A673 (cell line): ENCODE results near the gene ALOX15B. TPM values are rescaled to one million over a fixed set of nuclear protein-coding genes. Genes with fewer than 3 reads are reported as not detected.

ENCODE experiments used
- BruUV-seq: library from RNA; stranded (reverse); fragments of 400-500 nt; replicated peaks from 2 replicates; lab custom pipeline; 2021; lab: Mats Ljungman, UMichigan
- CTCF ChIA-PET: fragments of 300-600 bp; sonication (Branson Sonifier 250); formaldehyde crosslinking; loops from one replicate; lab custom pipeline; 2022; ENCODE audit warnings: antibody characterized with exemption; lab: Charles Lee
- POLR2A ChIA-PET: fragments of 300-600 bp; sonication (Branson Sonifier 250); formaldehyde crosslinking; loops from one replicate; lab custom pipeline; 2022; ENCODE audit warnings: antibody characterized with exemption; ENCODE audit not compliant: low non-redundant PET; lab: Charles Lee
- DNase-seq: peaks from one replicate; pipeline ENCODE4 v3.0.0-alpha.2; 2015; ENCODE audit warnings: low spot score
- H3K27ac ChIP-seq: fragments of 200-600 bp; sonication (generic); 2 replicates; pipeline ENCODE4 v1.5.1; 2016; ENCODE audit warnings: mixed run types, low read depth, mild to moderate bottlenecking, mixed read lengths, antibody characterized with exemption, low read length; ENCODE audit not compliant: poor library complexity, severe bottlenecking
- H3K27me3 ChIP-seq: fragments of 200-600 bp; sonication (generic); replicated peaks from 2 replicates; pipeline ENCODE4 v1.6.1; 2017; ENCODE audit warnings: mixed run types, low read depth, mild to moderate bottlenecking, mixed read lengths, antibody characterized with exemption, low read length; ENCODE audit not compliant: insufficient read depth, poor library complexity
- H3K36me3 ChIP-seq: fragments of 200-600 bp; sonication (generic); 2 replicates; pipeline ENCODE4 v1.6.1; 2016; ENCODE audit warnings: mixed run types, mild to moderate bottlenecking, mixed read lengths, antibody characterized with exemption, low read length; ENCODE audit not compliant: insufficient read depth, poor library complexity, severe bottlenecking
- H3K4me1 ChIP-seq: fragments of 200-600 bp; sonication (generic); 2 replicates; pipeline ENCODE4 v1.6.1; 2017; ENCODE audit warnings: mixed run types, mild to moderate bottlenecking, mixed read lengths, antibody characterized with exemption, low read length; ENCODE audit not compliant: insufficient read depth, poor library complexity, severe bottlenecking
- H3K4me3 ChIP-seq: fragments of 200-600 bp; sonication (generic); 2 replicates; pipeline ENCODE4 v1.5.1; 2016; ENCODE audit warnings: low read depth, mixed run types, mild to moderate bottlenecking, mixed read lengths, low read length; ENCODE audit not compliant: poor library complexity, severe bottlenecking
- H3K9me3 ChIP-seq: fragments of 200-600 bp; sonication (generic); 2 replicates; pipeline ENCODE4 v1.6.1; 2016; ENCODE audit warnings: mixed run types, low read depth, mild to moderate bottlenecking, mixed read lengths, antibody characterized with exemption, low read length; ENCODE audit not compliant: poor library complexity, severe bottlenecking
- EZH2 ChIP-seq: fragments of 200-600 bp; sonication (generic); IDR thresholded peaks from 2 replicates; pipeline ENCODE4 v1.6.1; 2017; ENCODE audit warnings: borderline replicate concordance, low read depth, mild to moderate bottlenecking, mixed read lengths, antibody characterized with exemption, low read length; ENCODE audit not compliant: poor library complexity, severe bottlenecking
- intact Hi-C: fragments of 100-400 bp; cut with micrococcal nuclease; formaldehyde crosslinking; loops from one replicate; pipeline ENCODE4 v1.10.0; 2022; ENCODE audit not compliant: unreplicated experiment
- total RNA-seq: library from RNA; stranded (reverse); gene quantifications from 2 replicates; pipeline ENCODE4 v1.2.3, GENCODE V29; 2021
- TF ChIP-seq, protein P1 (sequence below): fragments of 300-800, 200-600 bp; sonication (generic); conservative IDR thresholded peaks from 2 replicates; pipeline ENCODE4 v1.5.1; 2017; ENCODE audit warnings: low read depth, mild to moderate bottlenecking, antibody characterized with exemption, low read length, moderate library complexity, mixed read lengths

ALOX15B gene
- total RNA-seq, 1 experiment from 2014 or later: 0.30 TPM

GRCh38 chr17:8087952-8088230, 49.0 kb downstream of the ALOX15B start:
- Histone ChIP-seq H3K4me3 (no peak overlapping the region), H3K4me1 (no peaks in the 10 kb centered on the region), H3K36me3 (no peaks in the 10 kb centered on the region), H3K27me3 (peaks cover 20% of the 10 kb centered on the region), H3K27ac (no peak overlapping the region), H3K9me3 (no peaks in the 10 kb centered on the region)
- POLR2A ChIA-PET: no interaction called here
- TF ChIP-seq, protein P1, sequence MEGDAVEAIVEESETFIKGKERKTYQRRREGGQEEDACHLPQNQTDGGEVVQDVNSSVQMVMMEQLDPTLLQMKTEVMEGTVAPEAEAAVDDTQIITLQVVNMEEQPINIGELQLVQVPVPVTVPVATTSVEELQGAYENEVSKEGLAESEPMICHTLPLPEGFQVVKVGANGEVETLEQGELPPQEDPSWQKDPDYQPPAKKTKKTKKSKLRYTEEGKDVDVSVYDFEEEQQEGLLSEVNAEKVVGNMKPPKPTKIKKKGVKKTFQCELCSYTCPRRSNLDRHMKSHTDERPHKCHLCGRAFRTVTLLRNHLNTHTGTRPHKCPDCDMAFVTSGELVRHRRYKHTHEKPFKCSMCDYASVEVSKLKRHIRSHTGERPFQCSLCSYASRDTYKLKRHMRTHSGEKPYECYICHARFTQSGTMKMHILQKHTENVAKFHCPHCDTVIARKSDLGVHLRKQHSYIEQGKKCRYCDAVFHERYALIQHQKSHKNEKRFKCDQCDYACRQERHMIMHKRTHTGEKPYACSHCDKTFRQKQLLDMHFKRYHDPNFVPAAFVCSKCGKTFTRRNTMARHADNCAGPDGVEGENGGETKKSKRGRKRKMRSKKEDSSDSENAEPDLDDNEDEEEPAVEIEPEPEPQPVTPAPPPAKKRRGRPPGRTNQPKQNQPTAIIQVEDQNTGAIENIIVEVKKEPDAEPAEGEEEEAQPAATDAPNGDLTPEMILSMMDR: no peak
- no peak for TF ChIP-seq EZH2
- BruUV-seq: no TSS peak
- no peak for DNase-seq
- intact Hi-C loops: no loop called here
- CTCF ChIA-PET: interaction anchor here (0.7 kb wide), 1 partner anchor 28 kb away, joined by 9 read pairs; no protein-coding TSS in a partner anchor

- intact Hi-C loops: no loop called here
- ChIA-PET POLR2A (no interaction called here), CTCF (interaction anchor here (0.7 kb wide), 1 partner anchor 580 kb away, joined by 6 read pairs; no protein-coding TSS in a partner anchor)
- no peaks in the 10 kb centered on the region for H3K36me3 ChIP-seq
- no peak for TF ChIP-seq EZH2
- TF ChIP-seq, protein P1: no peak
- BruUV-seq: no TSS peak
- H3K27me3 ChIP-seq: peaks cover 14% of the 10 kb centered on the region
- DNase-seq: no peak
- H3K9me3 ChIP-seq: no peaks in the 10 kb centered on the region
- no peak overlapping the region for H3K27ac ChIP-seq
- no peaks in the 10 kb centered on the region for H3K4me1 ChIP-seq
- H3K4me3 ChIP-seq: no peak overlapping the region
Observed at GRCh38 chr17:8089728-8090127, 50.9 kb downstream of the ALOX15B start.

- Histone ChIP-seq H3K4me1 (no peaks in the 10 kb centered on the region), H3K27ac (no peak overlapping the region), H3K27me3 (peaks cover 14% of the 10 kb centered on the region), H3K4me3 (no peak overlapping the region), H3K36me3 (no peaks in the 10 kb centered on the region), H3K9me3 (no peaks in the 10 kb centered on the region)
- DNase-seq: no peak
- no peak for TF ChIP-seq EZH2
- TF ChIP-seq, protein P1: no peak
- no TSS peak for BruUV-seq
- CTCF ChIA-PET: interaction anchor here (0.7 to 0.9 kb wide), 2 partner anchors 26 to 473 kb away, joined by 3 to 11 read pairs; no protein-coding TSS in a partner anchor
- intact Hi-C loops: no loop called here
- POLR2A ChIA-PET: no interaction called here
Observed at GRCh38 chr17:8091033-8091687, 52.3 kb downstream of the ALOX15B start.
